Adipocyte (in vitro differentiated cells): ENCODE measurements around the gene MEGF6.

Experiments
- DNase-seq: peaks from one replicate; pipeline ENCODE4 v3.0.0-alpha.2; 2015; ENCODE audit warnings: low read depth
- H3K27me3 ChIP-seq: replicated peaks from 2 replicates; pipeline ENCODE4 v1.7.0; 2013; ENCODE audit warnings: mild to moderate bottlenecking, low read length, moderate library complexity; ENCODE audit not compliant: control insufficient read depth, insufficient read depth
- H3K36me3 ChIP-seq: 2 replicates; pipeline ENCODE4 v1.7.0; 2013; ENCODE audit warnings: low read length, mild to moderate bottlenecking, moderate library complexity; ENCODE audit not compliant: control insufficient read depth, insufficient read depth, severe bottlenecking
- H3K4me1 ChIP-seq: 2 replicates; pipeline ENCODE4 v1.7.0; 2013; ENCODE audit warnings: mild to moderate bottlenecking, low read length, moderate library complexity; ENCODE audit not compliant: control insufficient read depth, insufficient read depth
- H3K4me3 ChIP-seq: 2 replicates; pipeline ENCODE4 v1.7.0; 2013; ENCODE audit warnings: mild to moderate bottlenecking, low read length, moderate library complexity
- H3K9ac ChIP-seq: 2 replicates; pipeline ENCODE4 v1.7.0; 2013; ENCODE audit warnings: mild to moderate bottlenecking, low read length, moderate library complexity
- H3K9me3 ChIP-seq: 2 replicates; pipeline ENCODE4 v1.7.0; 2013; ENCODE audit warnings: mild to moderate bottlenecking, low read length, moderate library complexity; ENCODE audit not compliant: control insufficient read depth

MEGF6 gene

GRCh38 chr1:3612123-3612522, 815 bp upstream of the MEGF6 start:
- no peak for DNase-seq
- H3K9ac ChIP-seq: no peak overlapping the region
- H3K27me3 ChIP-seq: peaks cover 70% of the 10 kb centered on the region
- H3K36me3 ChIP-seq: no peaks in the 10 kb centered on the region
- no peak overlapping the region for H3K4me3 ChIP-seq
- H3K4me1 ChIP-seq: peaks cover 3% of the 10 kb centered on the region
- no peaks in the 10 kb centered on the region for H3K9me3 ChIP-seq

- H3K4me1 ChIP-seq: peaks cover 3% of the 10 kb centered on the region
- no peaks in the 10 kb centered on the region for H3K9me3 ChIP-seq
- DNase-seq: peak; percentile 56
- H3K36me3 ChIP-seq: no peaks in the 10 kb centered on the region
- no peak overlapping the region for H3K9ac ChIP-seq
- H3K4me3 ChIP-seq: no peak overlapping the region
- H3K27me3 ChIP-seq: peaks cover 71% of the 10 kb centered on the region
These were observed 660 bp downstream of the MEGF6 start for GRCh38 chr1:3610527-3611169.

- Histone ChIP-seq H3K4me3 (no peak overlapping the region), H3K4me1 (peaks cover 3% of the 10 kb centered on the region), H3K36me3 (no peaks in the 10 kb centered on the region), H3K9ac (no peak overlapping the region), H3K27me3 (peaks cover 70% of the 10 kb centered on the region), H3K9me3 (no peaks in the 10 kb centered on the region)
- no peak for DNase-seq
These were observed 1.4 kb downstream of the MEGF6 start for GRCh38 chr1:3609769-3610526.

GRCh38 chr1:3609016-3609768, 2.1 kb downstream of the MEGF6 start:
- peaks cover 70% of the 10 kb centered on the region for H3K27me3 ChIP-seq
- no peak overlapping the region for H3K4me3 ChIP-seq
- no peaks in the 10 kb centered on the region for H3K9me3 ChIP-seq
- no peaks in the 10 kb centered on the region for H3K36me3 ChIP-seq
- DNase-seq: no peak
- H3K4me1 ChIP-seq: peaks cover 3% of the 10 kb centered on the region
- no peak overlapping the region for H3K9ac ChIP-seq

GRCh38 chr1:3608154-3608553, 3.2 kb downstream of the MEGF6 start:
- peaks cover 3% of the 10 kb centered on the region for H3K4me1 ChIP-seq
- no peak overlapping the region for H3K9ac ChIP-seq
- H3K4me3 ChIP-seq: no peak overlapping the region
- H3K36me3 ChIP-seq: no peaks in the 10 kb centered on the region
- DNase-seq: no peak
- no peaks in the 10 kb centered on the region for H3K9me3 ChIP-seq
- peaks cover 67% of the 10 kb centered on the region for H3K27me3 ChIP-seq

GRCh38 chr1:3607703-3608065, 3.6 kb downstream of the MEGF6 start:
- no peaks in the 10 kb centered on the region for H3K9me3 ChIP-seq
- no peak for DNase-seq
- H3K4me3 ChIP-seq: no peak overlapping the region
- H3K9ac ChIP-seq: no peak overlapping the region
- peaks cover 3% of the 10 kb centered on the region for H3K4me1 ChIP-seq
- H3K36me3 ChIP-seq: no peaks in the 10 kb centered on the region
- H3K27me3 ChIP-seq: peaks cover 64% of the 10 kb centered on the region

GRCh38 chr1:3606779-3607702, 4.3 kb downstream of the MEGF6 start:
- Histone ChIP-seq H3K36me3 (no peaks in the 10 kb centered on the region), H3K9ac (no peak overlapping the region), H3K4me1 (peaks cover 3% of the 10 kb centered on the region), H3K9me3 (no peaks in the 10 kb centered on the region), H3K4me3 (no peak overlapping the region), H3K27me3 (peaks cover 59% of the 10 kb centered on the region)
- no peak for DNase-seq

GRCh38 chr1:3604997-3605823, 6.1 kb downstream of the MEGF6 start:
- Histone ChIP-seq H3K9ac (no peak overlapping the region), H3K4me3 (no peak overlapping the region), H3K4me1 (no peaks in the 10 kb centered on the region), H3K36me3 (no peaks in the 10 kb centered on the region), H3K27me3 (peaks cover 63% of the 10 kb centered on the region), H3K9me3 (no peaks in the 10 kb centered on the region)
- no peak for DNase-seq

- Histone ChIP-seq H3K9ac (no peak overlapping the region), H3K4me1 (no peaks in the 10 kb centered on the region), H3K36me3 (no peaks in the 10 kb centered on the region), H3K4me3 (no peak overlapping the region), H3K9me3 (no peaks in the 10 kb centered on the region), H3K27me3 (peaks cover 63% of the 10 kb centered on the region)
- no peak for DNase-seq
These were observed 6.8 kb downstream of the MEGF6 start for GRCh38 chr1:3604468-3604974.
